Lung microvascular endothelial cell (primary cell): ENCODE data around the gene SERP1. TPM values are rescaled to one million over a fixed set of nuclear protein-coding genes. Genes with fewer than 3 reads are reported as not detected.

Experiments used
- total RNA-seq: library from RNA; depleted of rRNA; stranded (reverse); fragments of >200 nt; gene quantifications from 2 replicates; pipeline ENCODE4 v1.2.1, GENCODE V29; 2014

Gene SERP1
- total RNA-seq, 1 donor from 2014 or later, result 134 TPM

Other genes starting within 250 kb of the SERP1 start
- gene TSC22D2, start 138.2 kb downstream of the SERP1 start, total RNA-seq, result 3.7 and 5.8 TPM in 2 replicates
- 117 and 221 TPM in 2 replicates for gene EIF2A, start 291 bp upstream of the SERP1 start, total RNA-seq
- 44.9 and 88.7 TPM in 2 replicates for gene SELENOT, start 56.8 kb upstream of the SERP1 start, total RNA-seq
- gene ERICH6, start 157.4 kb upstream of the SERP1 start, total RNA-seq, result not detected in 2 replicates
- 7.8 and 14.5 TPM in 2 replicates for gene SIAH2, start 216.7 kb upstream of the SERP1 start, total RNA-seq